Measurements from ENCODE around the gene SLC28A2.
"Not testable (repeated sequence)": the region's sequence is repeated elsewhere in the genome, so short reads cannot be mapped to it uniquely, and the experiment has no call there.

DNA sequence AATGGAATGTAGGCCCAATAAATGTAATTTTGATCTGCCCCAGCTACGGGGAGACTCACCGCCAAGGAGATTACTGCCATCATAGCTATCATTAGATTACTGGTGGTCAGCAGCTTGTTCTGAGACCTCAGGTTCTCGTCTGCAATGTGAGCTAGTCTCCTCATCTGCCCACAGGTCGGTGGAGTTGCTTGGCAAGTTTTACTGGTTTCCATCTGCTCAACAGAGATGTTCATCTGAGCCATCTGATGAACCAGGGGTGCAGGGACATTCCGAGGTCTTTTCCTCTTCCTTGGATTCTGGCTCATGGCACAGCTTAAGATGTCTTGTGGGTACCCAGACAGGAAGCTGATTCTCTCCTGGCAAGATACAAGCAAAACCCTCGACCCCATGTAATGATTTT is 15.2 kb upstream of the SLC28A2 start:
- TF ChIP-seq POLR2AphosphoS5 (IDR thresholded peaks at IDR 0.05; ENCODE audit: low read depth, low read length); POLR2A (IDR thresholded peaks at IDR 0.05; ENCODE audit: low read depth, low read length); PAX5 (IDR thresholded peaks at IDR 0.05; ENCODE audit: insufficient read depth, low read length, severe bottlenecking); TAF1 (IDR thresholded peaks at IDR 0.05; ENCODE audit: low read depth, low read length); POU2F2 (IDR thresholded peaks at IDR 0.05; ENCODE audit: low read depth, low read length); SPI1 (IDR thresholded peaks at IDR 0.05; ENCODE audit: low read depth, low read length): not testable (repeated sequence)

Measured in GM12891 (cell line).